Effector memory CD4-positive, alpha-beta T cell (primary cell): ENCODE results near the gene TSPO.

Source experiments
- DNase-seq, 3 donors: peaks; one replicate each; pipeline ENCODE4 v3.0.0-alpha.2; 2020
- H3K27ac ChIP-seq: 2 replicates; pipeline ENCODE4 v1.7.0; 2013; ENCODE audit warnings: mild to moderate bottlenecking, low read length, moderate library complexity; ENCODE audit not compliant: insufficient read depth, poor library complexity, severe bottlenecking
- H3K27me3 ChIP-seq: replicated peaks from 2 replicates; pipeline ENCODE4 v1.7.0; 2013; ENCODE audit warnings: mild to moderate bottlenecking, low read length; ENCODE audit not compliant: insufficient read depth, control insufficient read depth, poor library complexity, severe bottlenecking
- H3K36me3 ChIP-seq: 2 replicates; pipeline ENCODE4 v1.7.0; 2013; ENCODE audit warnings: mild to moderate bottlenecking, low read length, moderate library complexity; ENCODE audit not compliant: control insufficient read depth, insufficient read depth
- H3K4me1 ChIP-seq: 2 replicates; pipeline ENCODE4 v1.7.0; 2013; ENCODE audit warnings: low read length, mild to moderate bottlenecking; ENCODE audit not compliant: control insufficient read depth, insufficient read depth, poor library complexity, severe bottlenecking
- H3K4me3 ChIP-seq: 2 replicates; pipeline ENCODE4 v1.7.0; 2013; ENCODE audit warnings: low read length, low read depth, mild to moderate bottlenecking; ENCODE audit not compliant: insufficient read depth, poor library complexity, severe bottlenecking
- H3K9me3 ChIP-seq: 2 replicates; pipeline ENCODE4 v1.7.0; 2013; ENCODE audit warnings: mild to moderate bottlenecking, low read length, moderate library complexity; ENCODE audit not compliant: control insufficient read depth

Gene TSPO

DNA sequence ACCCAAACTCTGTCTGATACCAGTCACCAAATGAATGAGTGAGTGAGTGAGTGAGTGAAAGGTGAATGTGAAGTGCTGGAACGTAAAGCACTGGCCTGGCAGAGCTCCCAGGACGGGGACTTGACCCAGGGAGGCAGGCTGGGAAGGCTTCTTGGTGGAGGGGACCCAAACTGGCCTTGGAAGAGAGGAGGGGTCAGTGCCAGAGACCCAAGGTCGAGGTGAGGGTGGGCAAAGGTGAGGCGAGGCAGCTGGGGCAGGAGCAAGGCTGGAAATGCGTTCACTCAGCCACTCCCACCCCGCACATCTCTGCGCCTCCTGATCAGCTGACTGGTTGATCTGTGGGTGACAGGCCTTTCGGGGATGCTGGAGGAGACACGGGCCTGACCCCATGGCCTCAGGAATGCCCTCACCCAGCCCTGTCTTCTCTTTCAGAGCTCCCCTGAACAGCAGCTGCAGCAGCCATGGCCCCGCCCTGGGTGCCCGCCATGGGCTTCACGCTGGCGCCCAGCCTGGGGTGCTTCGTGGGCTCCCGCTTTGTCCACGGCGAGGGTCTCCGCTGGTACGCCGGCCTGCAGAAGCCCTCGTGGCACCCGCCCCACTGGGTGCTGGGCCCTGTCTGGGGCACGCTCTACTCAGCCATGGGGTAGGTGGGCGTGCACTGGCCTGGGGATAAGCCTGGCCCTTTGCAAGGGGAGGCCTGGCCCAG, 7.6 kb downstream of the TSPO start:
- Histone ChIP-seq H3K9me3 (no peaks in the 10 kb centered on the region), H3K36me3 (peaks cover 12% of the 10 kb centered on the region), H3K4me1 (no peaks in the 10 kb centered on the region), H3K27me3 (no peaks in the 10 kb centered on the region), H3K4me3 (no peak overlapping the region), H3K27ac (no peak overlapping the region)
- no peak for DNase-seq

- H3K27ac ChIP-seq: no peak overlapping the region
- no peaks in the 10 kb centered on the region for H3K4me1 ChIP-seq
- no peak overlapping the region for H3K4me3 ChIP-seq
- H3K9me3 ChIP-seq: no peaks in the 10 kb centered on the region
- H3K36me3 ChIP-seq: peaks cover 12% of the 10 kb centered on the region
- no peaks in the 10 kb centered on the region for H3K27me3 ChIP-seq
- DNase-seq: no peak
Observed at GRCh38 chr22:43159484-43160178, 8.3 kb downstream of the TSPO start.

- Histone ChIP-seq H3K27me3 (no peaks in the 10 kb centered on the region), H3K9me3 (no peaks in the 10 kb centered on the region), H3K4me1 (no peaks in the 10 kb centered on the region), H3K36me3 (peaks cover 12% of the 10 kb centered on the region), H3K4me3 (no peak overlapping the region), H3K27ac (no peak overlapping the region)
- DNase-seq: no peak
Observed at GRCh38 chr22:43160497-43161126, 9.3 kb downstream of the TSPO start.

GRCh38 chr22:43162412-43163150, 11.2 kb downstream of the TSPO start:
- Histone ChIP-seq H3K4me3 (no peak overlapping the region), H3K9me3 (no peaks in the 10 kb centered on the region), H3K27me3 (no peaks in the 10 kb centered on the region), H3K4me1 (no peaks in the 10 kb centered on the region), H3K27ac (no peak overlapping the region), H3K36me3 (peaks cover 9% of the 10 kb centered on the region)
- DNase-seq: no peak

GRCh38 chr22:43163241-43163795, 12.0 kb downstream of the TSPO start:
- DNase-seq: no peak
- Histone ChIP-seq H3K27ac (no peak overlapping the region), H3K9me3 (no peaks in the 10 kb centered on the region), H3K27me3 (no peaks in the 10 kb centered on the region), H3K4me3 (no peak overlapping the region), H3K36me3 (peaks cover 9% of the 10 kb centered on the region), H3K4me1 (no peaks in the 10 kb centered on the region)

GRCh38 chr22:43164636-43165035, 13.3 kb downstream of the TSPO start:
- Histone ChIP-seq H3K4me1 (no peaks in the 10 kb centered on the region), H3K4me3 (no peak overlapping the region), H3K27ac (no peak overlapping the region), H3K36me3 (peaks cover 5% of the 10 kb centered on the region), H3K27me3 (no peaks in the 10 kb centered on the region), H3K9me3 (no peaks in the 10 kb centered on the region)
- no peak for DNase-seq

DNA sequence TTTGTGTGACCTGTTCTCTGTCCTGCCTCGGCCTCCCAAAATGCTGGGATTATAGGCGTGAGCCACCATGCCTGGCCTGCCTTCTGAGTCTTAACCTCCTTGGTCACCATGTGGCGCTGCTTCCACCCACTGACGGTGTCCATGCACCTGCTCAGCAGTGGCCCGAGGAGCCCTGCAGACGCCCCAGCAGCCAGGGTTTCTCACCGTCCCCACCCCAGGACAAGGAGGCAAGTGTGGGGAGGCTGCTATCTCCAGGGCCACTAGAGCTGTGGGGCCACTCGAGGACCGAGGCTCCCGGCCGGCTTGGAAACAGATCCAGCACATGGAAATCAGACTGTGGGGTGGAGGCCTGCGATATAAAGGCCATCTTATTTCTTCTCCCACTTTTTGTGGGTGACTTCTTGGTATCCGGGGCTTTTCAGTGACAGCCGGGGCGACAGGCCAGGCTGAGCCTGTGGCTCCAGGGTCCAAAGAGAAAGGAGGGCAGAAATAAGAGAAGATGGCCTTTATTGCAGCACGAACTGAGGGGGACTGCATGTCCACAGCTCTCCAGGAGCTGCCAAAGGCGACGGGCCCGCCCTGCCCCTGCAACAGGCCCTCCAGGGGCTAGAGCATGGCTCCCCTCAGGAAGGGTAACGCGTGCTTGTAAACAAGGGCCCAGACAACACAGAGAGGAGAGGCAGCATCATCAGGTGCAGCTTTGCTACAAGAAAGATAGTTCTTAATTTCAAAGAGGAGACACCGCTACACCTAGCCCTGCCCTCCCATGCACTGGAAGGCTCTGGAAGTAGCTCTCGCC, 15.0 kb downstream of the TSPO start:
- Histone ChIP-seq H3K27me3 (no peaks in the 10 kb centered on the region), H3K4me3 (no peak overlapping the region), H3K36me3 (no peaks in the 10 kb centered on the region), H3K9me3 (no peaks in the 10 kb centered on the region), H3K4me1 (no peaks in the 10 kb centered on the region), H3K27ac (no peak overlapping the region)
- DNase-seq: no peak

DNA sequence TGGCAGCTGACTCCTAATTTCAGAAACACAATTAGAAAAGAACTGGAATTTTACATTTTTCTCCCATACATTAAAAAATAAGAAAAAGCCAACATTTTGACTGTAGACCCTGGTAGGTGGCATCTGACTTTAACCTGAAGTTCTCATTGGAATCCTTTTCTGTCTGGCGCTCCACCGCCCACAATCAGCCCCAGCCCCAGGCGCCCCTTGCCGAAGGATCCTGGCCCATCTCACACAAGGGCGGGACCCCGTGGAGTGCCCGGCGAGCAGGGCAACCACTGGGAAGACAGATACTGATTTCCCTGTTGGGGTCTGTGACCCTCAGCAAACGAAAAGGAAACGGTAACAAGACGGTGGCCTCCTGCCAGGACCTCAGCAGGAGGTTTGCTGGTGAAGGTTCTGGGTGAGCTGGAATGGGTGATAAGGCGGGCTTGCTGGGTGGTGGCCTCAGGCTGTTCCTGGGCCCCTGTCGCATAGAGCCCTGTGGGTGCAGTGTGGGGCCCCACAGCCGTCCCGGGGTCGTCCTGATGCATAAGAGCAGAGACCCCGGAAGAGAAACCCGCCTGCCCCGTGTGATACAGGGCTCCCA, 15.7 kb downstream of the TSPO start:
- DNase-seq: no peak
- Histone ChIP-seq H3K9me3 (no peaks in the 10 kb centered on the region), H3K4me1 (no peaks in the 10 kb centered on the region), H3K36me3 (peaks cover 7% of the 10 kb centered on the region), H3K4me3 (no peak overlapping the region), H3K27ac (no peak overlapping the region), H3K27me3 (no peaks in the 10 kb centered on the region)
